GM12872 (cell line): ENCODE results near the gene DPPA3.
A peak's percentile ranks its signal among the peaks of the same experiment; 100 is the strongest.

Experiments
- TF ChIP-seq, protein P1 (sequence below): IDR thresholded peaks from 3 replicates; pipeline ENCODE4 v1.5.1; 2011; ENCODE audit warnings: low read depth, mild to moderate bottlenecking, low read length, moderate library complexity; ENCODE audit not compliant: insufficient read depth

DPPA3 gene

DNA sequence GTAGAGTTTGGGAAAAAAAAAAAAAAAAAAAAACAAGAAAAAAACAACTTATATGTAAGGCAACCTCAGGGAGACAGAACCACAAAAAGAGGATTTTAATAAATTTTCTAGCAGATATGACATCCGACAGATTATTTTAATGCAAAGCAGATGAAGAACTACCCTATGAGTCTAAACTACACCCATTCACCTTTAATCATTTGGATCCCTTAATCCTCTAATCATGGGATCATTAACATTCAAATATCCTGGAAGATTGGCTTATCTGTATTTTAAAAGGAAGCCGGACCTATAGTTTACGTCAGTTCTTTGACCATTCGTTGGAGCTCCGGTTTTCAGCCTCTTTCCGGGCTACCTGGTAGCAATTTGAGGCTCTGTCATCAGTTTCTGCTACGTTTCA is at the start of gene DPPA3:
Gene DPPA3 (plus strand): TSS at position 301 of the 400 bp plus-strand sequence. CDS start 138 bp downstream, outside the sequence.
- TF ChIP-seq, protein P1, sequence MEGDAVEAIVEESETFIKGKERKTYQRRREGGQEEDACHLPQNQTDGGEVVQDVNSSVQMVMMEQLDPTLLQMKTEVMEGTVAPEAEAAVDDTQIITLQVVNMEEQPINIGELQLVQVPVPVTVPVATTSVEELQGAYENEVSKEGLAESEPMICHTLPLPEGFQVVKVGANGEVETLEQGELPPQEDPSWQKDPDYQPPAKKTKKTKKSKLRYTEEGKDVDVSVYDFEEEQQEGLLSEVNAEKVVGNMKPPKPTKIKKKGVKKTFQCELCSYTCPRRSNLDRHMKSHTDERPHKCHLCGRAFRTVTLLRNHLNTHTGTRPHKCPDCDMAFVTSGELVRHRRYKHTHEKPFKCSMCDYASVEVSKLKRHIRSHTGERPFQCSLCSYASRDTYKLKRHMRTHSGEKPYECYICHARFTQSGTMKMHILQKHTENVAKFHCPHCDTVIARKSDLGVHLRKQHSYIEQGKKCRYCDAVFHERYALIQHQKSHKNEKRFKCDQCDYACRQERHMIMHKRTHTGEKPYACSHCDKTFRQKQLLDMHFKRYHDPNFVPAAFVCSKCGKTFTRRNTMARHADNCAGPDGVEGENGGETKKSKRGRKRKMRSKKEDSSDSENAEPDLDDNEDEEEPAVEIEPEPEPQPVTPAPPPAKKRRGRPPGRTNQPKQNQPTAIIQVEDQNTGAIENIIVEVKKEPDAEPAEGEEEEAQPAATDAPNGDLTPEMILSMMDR, result no peak

- TF ChIP-seq, protein P1, result no peak
These were observed 49.5 kb upstream of the DPPA3 start for GRCh38 chr12:7661741-7662140.

- TF ChIP-seq, protein P1, result no peak
These were observed 44.6 kb upstream of the DPPA3 start for GRCh38 chr12:7666595-7666994.

DNA sequence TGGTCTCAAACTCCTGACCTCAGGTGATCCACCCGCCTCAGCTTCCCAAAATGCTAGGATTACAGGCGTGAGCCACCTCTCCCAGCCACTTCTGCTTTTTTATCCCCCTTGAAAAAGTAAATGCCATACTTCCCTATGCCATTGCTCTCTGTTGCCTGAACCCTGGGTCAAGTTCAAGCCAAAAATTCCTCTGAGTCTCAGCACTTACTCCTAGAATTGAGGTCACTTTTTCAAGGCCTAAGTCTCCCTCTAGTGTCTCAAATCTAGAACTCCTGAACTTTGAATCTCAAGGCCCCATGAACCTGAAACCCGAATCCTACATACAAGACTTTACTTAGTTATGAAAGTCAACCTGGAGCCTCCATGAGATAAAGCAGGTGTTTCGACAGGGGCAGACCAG is 44.1 kb upstream of the DPPA3 start:
- TF ChIP-seq, protein P1, result peak; percentile 21; the same call in 1 of the 3 replicates

- TF ChIP-seq, protein P1, result no peak
These were observed 43.1 kb upstream of the DPPA3 start for GRCh38 chr12:7668171-7668570.

DNA sequence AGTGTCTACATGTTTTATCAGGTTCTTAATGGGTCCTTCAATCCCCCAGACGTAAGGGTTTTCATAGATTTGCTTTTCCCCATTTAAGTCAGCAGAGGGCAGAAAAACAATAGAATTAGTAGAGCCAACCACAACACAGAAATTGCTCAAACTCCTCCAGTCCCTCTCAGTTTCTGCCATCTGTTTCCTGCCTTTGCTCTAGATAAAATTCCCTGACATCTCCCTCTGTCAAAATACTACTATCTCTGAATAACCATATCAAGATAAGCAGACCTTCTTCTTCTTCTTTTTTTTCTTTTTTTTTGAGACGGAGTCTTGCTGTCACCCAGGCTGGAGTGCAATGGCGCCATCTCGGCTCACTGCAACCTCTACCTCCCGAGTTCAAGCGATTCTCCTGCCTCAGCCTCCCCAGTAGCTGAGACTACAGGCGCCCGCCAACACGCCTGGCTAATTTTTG is 33.8 kb upstream of the DPPA3 start:
- TF ChIP-seq, protein P1, result peak; percentile 42; the same call in 2 of the 3 replicates

GRCh38 chr12:7678744-7679143 is 32.5 kb upstream of the DPPA3 start:
- TF ChIP-seq, protein P1, result no peak
